Endothelial cell of umbilical vein (primary cell): ENCODE results near the gene ETV1. TPM values are rescaled to one million over a fixed set of nuclear protein-coding genes. Genes with fewer than 3 reads are reported as not detected.

Source experiments
- BruUV-seq: library from RNA; stranded (reverse); fragments of 400-500 nt; replicated peaks from 2 replicates; lab custom pipeline; 2021; lab: Mats Ljungman, UMichigan
- CTCF ChIA-PET: fragments of 300-600, 350-600 bp; sonication (Branson Sonifier 250); formaldehyde crosslinking; loops from one replicate; lab custom pipeline; 2021; ENCODE audit warnings: antibody characterized with exemption, inconsistent platforms; lab: Charles Lee
- POLR2A ChIA-PET: fragments of 300-600, 350-600 bp; sonication (Branson Sonifier 250); formaldehyde crosslinking; loops from one replicate; lab custom pipeline; 2021; ENCODE audit warnings: antibody characterized with exemption, inconsistent platforms; lab: Charles Lee
- DNase-seq: peaks from one replicate; pipeline ENCODE4 v3.0.0-alpha.2; 2011; ENCODE audit warnings: low read depth, low spot score
- FAIRE-seq: peaks from 2 replicates; lab custom pipeline; 2011; peaks lifted over from hg19 to GRCh38; lab: Jason Lieb, UNC
- H2AFZ ChIP-seq: 2 replicates; pipeline ENCODE4 v1.6.0; 2012; ENCODE audit warnings: low read depth, low read length, control low read depth, inconsistent platforms
- H3K27ac ChIP-seq: 2 replicates; pipeline ENCODE4 v1.5.1; 2011; ENCODE audit warnings: low read depth, mild to moderate bottlenecking, control low read depth, low read length, moderate library complexity; ENCODE audit not compliant: insufficient read depth
- H3K27me3 ChIP-seq, 2 experiments: 2 replicates each; pipeline versions ENCODE4 v1.6.0 to v1.6.1; 2011; ENCODE audit warnings: low read length in 2 of 2, mixed read lengths in 1 of 2; ENCODE audit not compliant: control insufficient read depth in 2 of 2, insufficient read depth in 2 of 2
- H3K36me3 ChIP-seq, 2 experiments: 2 replicates in 1 of 2; 3 replicates in 1 of 2; pipeline ENCODE4 v1.5.1; 2011; ENCODE audit warnings: low read length in 2 of 2, mild to moderate bottlenecking in 1 of 2, moderate library complexity in 1 of 2; ENCODE audit not compliant: control insufficient read depth in 2 of 2, insufficient read depth in 2 of 2; ENCODE audit errors: extremely low read depth in 1 of 2
- H3K4me1 ChIP-seq: 3 replicates; pipeline ENCODE4 v1.5.1; 2011; ENCODE audit warnings: mild to moderate bottlenecking, low read length; ENCODE audit not compliant: control insufficient read depth, insufficient read depth; ENCODE audit errors: extremely low read depth
- H3K4me2 ChIP-seq: 2 replicates; pipeline ENCODE4 v1.6.1; 2011; ENCODE audit warnings: low read length, control low read depth, mixed read lengths; ENCODE audit not compliant: insufficient read depth
- H3K4me3 ChIP-seq, 3 experiments: fragments of 200-600 bp in 1 of 3; sonication (generic), shearing (Covaris generic) in 1 of 3; replicated peaks in 1 of 3; 2 replicates each; pipeline ENCODE4 v1.5.1; 2011 to 2016; ENCODE audit warnings: control low read depth in 3 of 3, low read length in 3 of 3, mild to moderate bottlenecking in 2 of 3, inconsistent platforms in 1 of 3, low read depth in 1 of 3, moderate library complexity in 1 of 3; ENCODE audit not compliant: insufficient read depth in 1 of 3
- H3K79me2 ChIP-seq: 2 replicates; pipeline ENCODE4 v1.6.0; 2012; ENCODE audit warnings: low read length, inconsistent platforms; ENCODE audit not compliant: control insufficient read depth, insufficient read depth
- H3K9ac ChIP-seq: replicated peaks from 2 replicates; pipeline ENCODE3; 2011; ENCODE audit warnings: low read length, control low read depth; ENCODE audit not compliant: insufficient read depth; ENCODE audit errors: extremely low read depth
- H3K9me1 ChIP-seq: replicated peaks from 3 replicates; pipeline ENCODE4 v1.6.0; 2011; ENCODE audit warnings: mild to moderate bottlenecking, low read length; ENCODE audit not compliant: control insufficient read depth, insufficient read depth; ENCODE audit errors: extremely low read depth
- H3K9me3 ChIP-seq: replicated peaks from 2 replicates; pipeline ENCODE4 v1.5.1; 2012; ENCODE audit warnings: low read length, inconsistent platforms; ENCODE audit not compliant: control insufficient read depth, insufficient read depth
- H4K20me1 ChIP-seq: replicated peaks from 2 replicates; pipeline ENCODE3; 2011; ENCODE audit warnings: mild to moderate bottlenecking, low read length; ENCODE audit not compliant: control insufficient read depth, insufficient read depth; ENCODE audit errors: extremely low read depth
- EZH2 ChIP-seq: IDR thresholded peaks from 2 replicates; pipeline ENCODE4 v1.6.1; 2012; ENCODE audit warnings: borderline replicate concordance, low read depth, mild to moderate bottlenecking, moderate library complexity, low read length, inconsistent platforms; ENCODE audit not compliant: severe bottlenecking
- FOS ChIP-seq: IDR thresholded peaks from 2 replicates; pipeline ENCODE4 v1.6.1; 2011; ENCODE audit warnings: mild to moderate bottlenecking, low read length, moderate library complexity, borderline replicate concordance; ENCODE audit not compliant: insufficient read depth
- GATA2 ChIP-seq: IDR thresholded peaks from 2 replicates; pipeline ENCODE4 v1.7.0; 2011; ENCODE audit warnings: low read depth, mild to moderate bottlenecking, moderate library complexity, mixed read lengths, low read length; ENCODE audit not compliant: insufficient read length, insufficient read depth
- JUN ChIP-seq: IDR thresholded peaks from 2 replicates; pipeline ENCODE4 v1.6.1; 2011; ENCODE audit warnings: borderline replicate concordance, low read depth; ENCODE audit not compliant: insufficient read length, insufficient read depth
- MYC ChIP-seq: IDR thresholded peaks from one replicate; pipeline ENCODE4 v1.6.1; 2011; ENCODE audit warnings: mild to moderate bottlenecking, low read depth, low read length
- POLR2A ChIP-seq: IDR thresholded peaks from 2 replicates; pipeline ENCODE4 v1.6.1; 2012; ENCODE audit warnings: low read depth, mild to moderate bottlenecking, control low read depth, low read length
- POLR2AphosphoS5 ChIP-seq: IDR thresholded peaks from 2 replicates; pipeline ENCODE4 v1.6.1; 2012; ENCODE audit warnings: low read depth, mild to moderate bottlenecking, control low read depth, low read length, moderate library complexity; ENCODE audit not compliant: insufficient read depth
- dilution Hi-C: fragments of 300-500 bp; cut with MboI; formaldehyde crosslinking; loops from one replicate; pipeline ENCODE4 v1.15.0; 2019; ENCODE audit warnings: low sequenced_read_pairs; ENCODE audit not compliant: extremely low pct_ligation_motif_present
- intact Hi-C: fragments of 100-400 bp; cut with micrococcal nuclease; formaldehyde crosslinking; loops from one replicate; pipeline ENCODE4 v1.10.0; 2022
- polyA plus RNA-seq, 4 experiments: library from polyadenylated mRNA; depleted of rRNA in 3 of 4; stranded (reverse) in 3 of 4; unstranded in 1 of 4; fragments of >200 nt; gene quantifications; 2 replicates each; pipeline versions ENCODE4 v1.2.1 to v1.2.3, GENCODE V29; 2011 to 2012; ENCODE audit warnings: missing spikeins in 1 of 4
- total RNA-seq: library from RNA; stranded (reverse); gene quantifications from 2 replicates; pipeline ENCODE4 v1.2.3, GENCODE V29; 2021
- TF ChIP-seq, protein P1 (sequence below), 2 donors: IDR thresholded peaks; 1 replicate in 1 of 2; 2 replicates in 1 of 2; pipeline ENCODE4 v1.5.1; 2011; ENCODE audit warnings: low read length in 2 of 2, mild to moderate bottlenecking in 2 of 2, moderate library complexity in 2 of 2, control low read depth in 1 of 2, inconsistent platforms in 1 of 2, low read depth in 1 of 2; ENCODE audit not compliant: insufficient read depth in 1 of 2; ENCODE audit errors: extremely low read depth in 1 of 2
- TF ChIP-seq, protein P2 (sequence below): IDR thresholded peaks from 2 replicates; pipeline ENCODE4 v1.6.1; 2011; ENCODE audit not compliant: insufficient read depth, insufficient read length

Gene ETV1
- total and polyA plus RNA-seq, 2 donors (not counting 3 experiments of a cell fraction or from before 2014, with no cell fraction given): 8.4 to 16.6 TPM

DNA sequence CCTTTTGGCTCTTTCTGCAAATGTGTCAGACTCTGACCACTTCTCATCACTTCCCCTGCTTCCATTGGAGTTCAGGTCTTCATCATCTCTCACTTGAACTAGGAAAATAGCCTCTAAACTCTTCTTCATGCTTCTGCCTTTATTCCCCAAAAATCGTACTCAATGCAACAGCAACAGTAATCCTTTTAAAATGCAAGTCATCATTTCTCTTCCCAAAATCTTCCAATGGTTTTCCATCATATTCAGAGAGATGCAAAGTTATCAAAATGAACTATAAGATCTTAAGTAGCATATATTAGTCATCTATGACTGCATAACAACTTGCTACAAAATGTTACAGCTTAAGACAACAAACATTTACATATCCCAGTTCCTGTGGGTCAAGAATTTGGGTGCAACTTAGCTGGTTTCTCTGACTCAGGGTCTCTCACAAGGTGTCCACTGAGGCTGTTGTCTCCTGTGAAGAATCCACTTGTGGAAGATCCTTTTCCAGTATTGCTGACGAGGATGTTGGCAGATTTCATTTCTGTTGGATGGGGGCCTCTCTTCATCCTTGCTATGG, 31.0 kb upstream of the ETV1 start:
- CTCF ChIA-PET: no interaction called here
- DNase-seq (no peak), FAIRE-seq (no peak)
- intact Hi-C loops: no loop called here
- Histone ChIP-seq H4K20me1 (no peaks in the 10 kb centered on the region), H3K27me3 (no peaks in the 10 kb centered on the region), H3K4me2 (no peak overlapping the region), H3K4me3 (no peak overlapping the region), H3K9me1 (no peaks in the 10 kb centered on the region), H3K9ac (no peak overlapping the region), H2AFZ (no peak overlapping the region), H3K9me3 (no peaks in the 10 kb centered on the region), H3K79me2 (no peaks in the 10 kb centered on the region), H3K36me3 (no peaks in the 10 kb centered on the region), H3K4me1 (no peaks in the 10 kb centered on the region), H3K27ac (no peak overlapping the region)
- TF ChIP-seq EZH2 (no peak), GATA2 (no peak), POLR2A (no peak), POLR2AphosphoS5 (no peak), FOS (no peak), MYC (no peak), JUN (no peak)
- TF ChIP-seq, protein P1, sequence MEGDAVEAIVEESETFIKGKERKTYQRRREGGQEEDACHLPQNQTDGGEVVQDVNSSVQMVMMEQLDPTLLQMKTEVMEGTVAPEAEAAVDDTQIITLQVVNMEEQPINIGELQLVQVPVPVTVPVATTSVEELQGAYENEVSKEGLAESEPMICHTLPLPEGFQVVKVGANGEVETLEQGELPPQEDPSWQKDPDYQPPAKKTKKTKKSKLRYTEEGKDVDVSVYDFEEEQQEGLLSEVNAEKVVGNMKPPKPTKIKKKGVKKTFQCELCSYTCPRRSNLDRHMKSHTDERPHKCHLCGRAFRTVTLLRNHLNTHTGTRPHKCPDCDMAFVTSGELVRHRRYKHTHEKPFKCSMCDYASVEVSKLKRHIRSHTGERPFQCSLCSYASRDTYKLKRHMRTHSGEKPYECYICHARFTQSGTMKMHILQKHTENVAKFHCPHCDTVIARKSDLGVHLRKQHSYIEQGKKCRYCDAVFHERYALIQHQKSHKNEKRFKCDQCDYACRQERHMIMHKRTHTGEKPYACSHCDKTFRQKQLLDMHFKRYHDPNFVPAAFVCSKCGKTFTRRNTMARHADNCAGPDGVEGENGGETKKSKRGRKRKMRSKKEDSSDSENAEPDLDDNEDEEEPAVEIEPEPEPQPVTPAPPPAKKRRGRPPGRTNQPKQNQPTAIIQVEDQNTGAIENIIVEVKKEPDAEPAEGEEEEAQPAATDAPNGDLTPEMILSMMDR (IDR thresholded peaks at IDR 0.05; ENCODE audit: extremely low read depth in 1 of 2, insufficient read depth in 1 of 2, low read depth in 1 of 2, low read length in 2 of 2): no peak
- TF ChIP-seq, protein P2, sequence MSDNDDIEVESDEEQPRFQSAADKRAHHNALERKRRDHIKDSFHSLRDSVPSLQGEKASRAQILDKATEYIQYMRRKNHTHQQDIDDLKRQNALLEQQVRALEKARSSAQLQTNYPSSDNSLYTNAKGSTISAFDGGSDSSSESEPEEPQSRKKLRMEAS: no peak
- POLR2A ChIA-PET: no interaction called here
- dilution Hi-C loops: no loop called here
- BruUV-seq: no TSS peak
